IMR-90 (cell line): Measurements from ENCODE around the gene SUPT3H. TPM values are rescaled to one million over a fixed set of nuclear protein-coding genes. Genes with fewer than 3 reads are reported as not detected.

Experiments used
- ATAC-seq: fragments of 200-7000 bp; cut with Tn5 transposase; 2 replicates; pipeline ENCODE4 v1.9.1; 2020; ENCODE audit warnings: low read depth, mild to moderate bottlenecking, moderate library complexity
- BruUV-seq: library from RNA; stranded (reverse); fragments of 400-500 nt; replicated peaks from 2 replicates; lab custom pipeline; 2021; lab: Mats Ljungman, UMichigan
- CTCF ChIA-PET: fragments of 300-600 bp; formaldehyde crosslinking; extraction: SDS; loops from one replicate; lab custom pipeline; 2021; ENCODE audit warnings: antibody characterized with exemption; lab: Yijun Ruan, JAX
- POLR2A ChIA-PET: fragments of 300-600 bp; sonication (Branson Sonifier 250); formaldehyde crosslinking; loops from one replicate; lab custom pipeline; 2022; ENCODE audit warnings: antibody characterized with exemption; ENCODE audit not compliant: unreplicated experiment; lab: Charles Lee
- DNase-seq: peaks from one replicate; pipeline ENCODE4 v3.0.0; 2013
- H2AFZ ChIP-seq: replicated peaks from 2 replicates; pipeline ENCODE3; 2013; ENCODE audit warnings: low read length, mild to moderate bottlenecking; ENCODE audit not compliant: poor library complexity
- H2AK5ac ChIP-seq: 2 replicates; pipeline ENCODE4 v1.6.1; 2013; ENCODE audit warnings: low read depth, low read length, inconsistent platforms
- H2AK9ac ChIP-seq: replicated peaks from 2 replicates; pipeline ENCODE3; 2013; ENCODE audit warnings: mild to moderate bottlenecking, low read depth, low read length, moderate library complexity; ENCODE audit not compliant: poor library complexity
- H2BK120ac ChIP-seq: 2 replicates; pipeline ENCODE4 v1.6.1; 2013; ENCODE audit warnings: low read depth, low read length, inconsistent platforms
- H2BK15ac ChIP-seq: 3 replicates; pipeline ENCODE4 v1.6.1; 2013; ENCODE audit warnings: low read depth, low read length, inconsistent platforms
- H2BK20ac ChIP-seq: 2 replicates; pipeline ENCODE4 v1.6.1; 2013; ENCODE audit warnings: low read depth, mild to moderate bottlenecking, inconsistent platforms, low read length, moderate library complexity
- H2BK5ac ChIP-seq: 2 replicates; pipeline ENCODE4 v1.6.1; 2013; ENCODE audit warnings: mild to moderate bottlenecking, low read depth, low read length, inconsistent platforms; ENCODE audit not compliant: poor library complexity, severe bottlenecking
- H3K14ac ChIP-seq: replicated peaks from 2 replicates; pipeline ENCODE4 v1.6.1; 2013; ENCODE audit warnings: low read depth, low read length, inconsistent platforms
- H3K18ac ChIP-seq: 2 replicates; pipeline ENCODE4 v1.6.1; 2013; ENCODE audit warnings: low read depth, low read length, control low read depth
- H3K23ac ChIP-seq: 2 replicates; pipeline ENCODE4 v1.6.1; 2013; ENCODE audit warnings: low read depth, low read length, inconsistent platforms
- H3K27ac ChIP-seq: 2 replicates; pipeline ENCODE4 v1.5.1; 2013; ENCODE audit warnings: mild to moderate bottlenecking, control low read depth, low read length; ENCODE audit not compliant: insufficient read depth
- H3K27me3 ChIP-seq: 2 replicates; pipeline ENCODE4 v1.6.1; 2013; ENCODE audit warnings: low read length; ENCODE audit not compliant: control insufficient read depth, insufficient read depth
- H3K36me3 ChIP-seq: 2 replicates; pipeline ENCODE4 v1.6.1; 2013; ENCODE audit warnings: low read length, mixed read lengths; ENCODE audit not compliant: control insufficient read depth, insufficient read depth
- H3K4ac ChIP-seq: 2 replicates; pipeline ENCODE4 v1.6.1; 2013; ENCODE audit warnings: low read depth, low read length, inconsistent platforms
- H3K4me1 ChIP-seq: 2 replicates; pipeline ENCODE4 v1.6.1; 2013; ENCODE audit warnings: low read length, mixed read lengths; ENCODE audit not compliant: control insufficient read depth, insufficient read depth
- H3K4me2 ChIP-seq: 2 replicates; pipeline ENCODE4 v1.6.1; 2013; ENCODE audit warnings: low read depth, mild to moderate bottlenecking, control low read depth, low read length, moderate library complexity
- H3K4me3 ChIP-seq: 2 replicates; pipeline ENCODE4 v1.5.1; 2013; ENCODE audit warnings: low read depth, mild to moderate bottlenecking, control low read depth, low read length, moderate library complexity; ENCODE audit not compliant: insufficient read depth
- H3K56ac ChIP-seq: 2 replicates; pipeline ENCODE4 v1.6.1; 2013; ENCODE audit warnings: low read length, inconsistent platforms; ENCODE audit not compliant: insufficient read depth; ENCODE audit errors: extremely low read depth
- H3K79me1 ChIP-seq, 2 experiments: 2 replicates each; pipeline ENCODE4 v1.6.1; 2013; ENCODE audit warnings: low read length in 2 of 2, inconsistent platforms in 1 of 2, low read depth in 1 of 2
- H3K9ac ChIP-seq: 2 replicates; pipeline ENCODE4 v1.6.1; 2013; ENCODE audit warnings: low read depth, low read length, control low read depth
- H3K9me1 ChIP-seq: 2 replicates; pipeline ENCODE4 v1.6.1; 2013; ENCODE audit warnings: low read length, inconsistent platforms; ENCODE audit not compliant: insufficient read depth
- H3K9me3 ChIP-seq: 2 replicates; pipeline ENCODE4 v1.6.1; 2013; ENCODE audit warnings: low read length; ENCODE audit not compliant: control insufficient read depth, insufficient read depth
- H4K20me1 ChIP-seq: 2 replicates; pipeline ENCODE4 v1.6.1; 2013; ENCODE audit warnings: low read length, inconsistent platforms; ENCODE audit not compliant: insufficient read depth
- H4K5ac ChIP-seq: 2 replicates; pipeline ENCODE4 v1.6.1; 2013; ENCODE audit warnings: mild to moderate bottlenecking, low read depth, low read length, control low read depth
- H4K8ac ChIP-seq, 2 experiments: 2 replicates each; pipeline ENCODE4 v1.6.1; 2013; ENCODE audit warnings: low read depth in 2 of 2, low read length in 2 of 2, control low read depth in 1 of 2, inconsistent platforms in 1 of 2
- H4K91ac ChIP-seq: 2 replicates; pipeline ENCODE4 v1.6.1; 2013; ENCODE audit warnings: low read depth, low read length, inconsistent platforms; ENCODE audit not compliant: insufficient read depth
- MAFK ChIP-seq: IDR thresholded peaks from 2 replicates; pipeline ENCODE4 v1.6.1; 2012; ENCODE audit warnings: low read depth, low read length, improper control_type of control experiment
- MXI1 ChIP-seq: IDR thresholded peaks from 2 replicates; pipeline ENCODE4 v1.6.1; 2012; ENCODE audit warnings: low read depth, mild to moderate bottlenecking, low read length, moderate library complexity, borderline replicate concordance
- USF2 ChIP-seq: fragments of 150-350 bp; IDR thresholded peaks from 2 replicates; pipeline ENCODE4 v1.6.1; 2017; ENCODE audit warnings: mild to moderate bottlenecking, antibody characterized with exemption, low read length, low read depth
- WGBS, 2 experiments: methylation state at CpG; one replicate each; pipeline versions ENCODE4 v1.1.5 to v1.1.7; 2013; ENCODE audit warnings: missing lambda C conversion rate in 2 of 2; ENCODE audit not compliant: insufficient read length in 1 of 2; ENCODE audit errors: extremely low coverage in 2 of 2; 5-methylcytosine and 5-hydroxymethylcytosine counted together
- dilution Hi-C: fragments of 300-500 bp; cut with HindIII; formaldehyde crosslinking; loops from one replicate; pipeline ENCODE4 v1.14.3; 2018; ENCODE audit warnings: low sequenced_read_pairs; ENCODE audit not compliant: unreplicated experiment
- in situ Hi-C: fragments of 300-500 bp; cut with MboI; formaldehyde crosslinking; loops from 3 replicates; pipeline ENCODE4 v1.14.3; 2019; ENCODE audit warnings: low sequenced_read_pairs, inconsistent platforms, mixed read lengths
- intact Hi-C: fragments of 100-400 bp; cut with micrococcal nuclease; formaldehyde crosslinking; loops from 2 replicates; pipeline ENCODE4 v1.10.0; 2022
- polyA plus RNA-seq, 3 experiments: library from polyadenylated mRNA; depleted of rRNA; stranded (reverse); fragments of >200 nt; gene quantifications; 2 replicates each; pipeline ENCODE4 v1.2.3, GENCODE V29; 2012; ENCODE audit warnings: low replicate concordance in 1 of 3
- total RNA-seq: library from RNA; depleted of rRNA; stranded (reverse); fragments of >200 nt; gene quantifications from 2 replicates; pipeline ENCODE4 v1.2.3, GENCODE V29; 2012

Gene SUPT3H
- total and polyA plus RNA-seq, 2 of the 4 experiments (the other 2 are of a cell fraction) = 4.5 to 5.0 TPM

GRCh38 chr6:44787254-44787834 lies 590.4 kb downstream of the SUPT3H start:
- peaks cover 30% of the 10 kb centered on the region for H3K27me3 ChIP-seq
- no peak overlapping the region for H2AK9ac ChIP-seq
- H2BK5ac ChIP-seq = no peak overlapping the region
- H3K18ac ChIP-seq = no peak overlapping the region
- H3K9ac ChIP-seq = no peak overlapping the region
- ATAC-seq (no peak), DNase-seq (no peak)
- H3K27ac ChIP-seq = no peak overlapping the region
- ChIA-PET POLR2A (no interaction called here), CTCF (no interaction called here)
- dilution Hi-C loops (no loop called here), intact Hi-C loops (no loop called here), in situ Hi-C loops (no loop called here)
- no TSS peak for BruUV-seq
- H4K8ac ChIP-seq = no peak overlapping the region
- H3K9me3 ChIP-seq = peaks cover 5% of the 10 kb centered on the region
- TF ChIP-seq MAFK (no peak), USF2 (no peak), MXI1 (no peak)
- H3K23ac ChIP-seq = no peak overlapping the region
- H3K4me2 ChIP-seq = no peak overlapping the region
- H2AFZ ChIP-seq = no peak overlapping the region
- H2BK120ac ChIP-seq = no peak overlapping the region
- WGBS, 2 experiments = 95% methylated on average over 4 of the region's 8 CpGs; no CpG with 5 or more reads in 1 of the 2 experiments
- no peak overlapping the region for H3K4me3 ChIP-seq
- no peak overlapping the region for H3K56ac ChIP-seq
- peaks cover 4% of the 10 kb centered on the region; the same call in 1 of the 2 replicates for H3K4me1 ChIP-seq
- no peak overlapping the region for H3K14ac ChIP-seq
- H3K79me1 ChIP-seq = no peaks in the 10 kb centered on the region
- no peak overlapping the region for H2BK20ac ChIP-seq
- 0 out of 2 replicates have a peak, but pooled peaks cover 3% of the 10 kb centered on the region for H3K9me1 ChIP-seq
- H2BK15ac ChIP-seq = no peak overlapping the region
- no peaks in the 10 kb centered on the region for H3K36me3 ChIP-seq
- no peaks in the 10 kb centered on the region for H4K20me1 ChIP-seq
- no peak overlapping the region for H2AK5ac ChIP-seq
- H4K5ac ChIP-seq = no peak overlapping the region
- no peak overlapping the region for H4K91ac ChIP-seq
- H3K4ac ChIP-seq = no peak overlapping the region
